Right renal cortex interstitium (tissue), 3 donors: ENCODE results near the gene ARIH2. TPM values are rescaled to one million over a fixed set of nuclear protein-coding genes. Genes with fewer than 3 reads are reported as not detected.

ENCODE experiments used
- DNase-seq, 3 donors: peaks; one replicate each; pipeline ENCODE4 v3.0.0-alpha.2; 2013; ENCODE audit warnings: low read depth in 3 of 3, low spot score in 2 of 3
- polyA plus RNA-seq, 3 donors: library from polyadenylated mRNA; unstranded; fragments of 120-200 nt; gene quantifications; one replicate each; pipeline ENCODE4 v1.2.1, GENCODE V29; 2013; ENCODE audit not compliant: insufficient read length in 3 of 3

The ARIH2 gene
- polyA plus RNA-seq, 3 donors, result 67.7 to 76.3 (median 70.4) TPM

DNA sequence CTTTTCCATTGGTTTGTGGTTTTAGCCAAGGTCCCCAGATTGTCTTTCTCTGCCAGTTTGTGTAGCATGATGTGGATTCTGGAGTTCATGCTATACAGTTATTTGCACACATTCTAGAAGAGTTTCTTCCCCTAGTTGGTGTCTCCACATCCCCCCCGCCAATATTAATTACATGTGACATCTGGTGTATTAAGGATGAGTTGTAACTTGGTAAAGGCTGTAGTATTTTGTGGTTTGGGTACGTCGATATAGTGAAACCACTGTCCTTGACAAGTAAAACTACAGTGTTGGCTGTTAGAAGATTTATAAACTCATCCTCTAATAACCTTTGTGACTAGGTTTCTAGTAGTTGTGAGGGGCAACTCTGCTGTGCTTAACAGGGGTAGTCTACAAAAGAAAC, 47.7 kb downstream of the ARIH2 start:
- DNase-seq, result no peak

DNA sequence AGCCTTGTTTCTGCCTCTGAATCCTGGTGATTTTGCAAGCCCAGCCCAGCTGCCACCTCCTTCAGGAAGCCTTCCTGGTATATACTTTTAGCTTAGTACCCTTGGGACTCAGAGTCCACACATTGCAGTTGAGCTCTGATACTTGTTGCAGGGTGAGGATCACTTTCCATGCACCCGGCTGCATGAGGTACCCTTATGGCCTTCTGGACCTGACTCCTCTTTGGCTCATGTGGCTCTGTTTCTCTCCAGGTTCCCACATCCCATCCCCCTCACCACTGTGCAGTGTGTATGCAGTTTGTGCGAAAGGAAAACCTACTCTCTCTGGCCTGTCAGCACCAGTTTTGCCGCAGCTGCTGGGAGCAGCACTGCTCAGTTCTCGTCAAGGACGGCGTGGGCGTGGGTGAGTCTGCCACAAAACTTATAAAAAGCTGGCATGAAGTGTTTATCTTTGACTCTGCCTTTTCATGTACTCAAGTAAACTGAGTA, 48.3 kb downstream of the ARIH2 start:
- DNase-seq, result no peak

DNA sequence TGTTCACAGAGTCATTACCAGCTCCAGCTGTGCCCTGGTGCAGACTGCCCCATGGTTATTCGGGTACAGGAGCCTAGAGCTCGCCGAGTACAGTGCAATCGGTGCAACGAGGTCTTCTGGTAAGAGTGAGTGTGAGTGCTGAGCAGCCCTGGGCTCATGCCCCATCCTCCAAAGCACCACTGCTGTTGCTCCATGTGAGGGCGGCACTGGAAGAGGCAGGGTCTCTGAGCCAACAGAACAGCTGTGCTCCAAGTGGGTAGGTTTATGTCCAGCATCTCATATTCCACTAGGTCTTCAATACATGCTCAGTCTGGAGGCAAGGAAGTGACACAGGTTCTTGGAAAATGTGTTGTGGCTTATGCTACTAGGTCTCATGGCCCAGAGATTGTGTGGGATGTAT, 51.9 kb downstream of the ARIH2 start:
- no peak for DNase-seq

DNA sequence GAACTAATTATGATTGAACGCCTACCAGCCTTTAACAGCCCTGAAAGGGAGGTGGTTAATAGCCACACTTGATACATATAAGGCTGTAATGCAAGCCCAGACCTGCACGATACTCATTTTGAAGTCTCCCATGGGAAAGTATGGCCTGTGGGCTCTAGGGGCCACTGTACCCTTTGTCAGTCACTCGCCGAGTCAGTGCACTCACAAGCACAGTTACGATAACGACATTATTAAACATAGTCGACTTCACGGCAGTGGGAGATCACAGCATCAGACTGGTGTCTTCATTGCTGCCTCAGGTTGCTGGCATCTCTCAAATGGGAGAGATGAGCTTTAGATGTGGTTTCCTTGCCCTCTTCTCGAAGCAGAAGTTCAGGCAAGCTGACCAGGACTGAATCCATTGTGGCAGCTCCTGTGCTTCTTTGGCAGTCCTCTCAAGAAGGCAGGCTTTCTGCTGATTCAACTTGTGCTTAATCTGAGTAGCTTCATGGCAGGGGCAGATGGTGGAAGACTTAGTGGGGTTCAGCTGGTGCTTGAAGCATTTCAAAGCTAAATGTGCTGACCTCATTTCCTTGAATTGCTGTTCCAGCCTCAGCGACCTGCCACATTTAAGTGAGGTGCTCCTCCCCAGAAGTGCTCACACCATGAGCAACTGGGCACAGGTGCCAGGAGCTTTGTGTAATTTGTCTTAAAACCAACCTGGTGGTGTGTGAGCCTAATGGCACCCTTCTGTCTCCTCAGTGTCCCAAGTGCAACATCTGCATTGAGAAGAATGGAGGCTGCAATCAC, 55.6 kb downstream of the ARIH2 start:
- no peak for DNase-seq

DNA sequence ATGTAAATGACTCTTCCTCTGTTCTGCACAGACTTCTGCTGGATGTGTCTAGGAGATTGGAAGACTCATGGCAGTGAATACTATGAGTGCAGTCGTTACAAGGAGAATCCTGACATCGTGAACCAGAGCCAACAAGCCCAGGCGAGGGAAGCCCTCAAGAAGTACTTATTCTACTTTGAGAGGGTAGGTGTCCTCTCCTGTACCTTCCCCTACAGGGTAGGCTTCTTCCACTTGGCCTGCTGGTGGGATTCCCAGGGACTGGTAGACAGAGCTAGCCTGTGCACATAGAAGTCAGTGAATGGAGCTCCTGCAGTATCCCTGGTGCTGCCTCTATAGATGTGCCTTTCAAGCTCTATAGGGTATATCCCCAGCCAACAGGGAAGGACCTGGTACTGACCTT, 60.8 kb downstream of the ARIH2 start:
- no peak for DNase-seq

DNA sequence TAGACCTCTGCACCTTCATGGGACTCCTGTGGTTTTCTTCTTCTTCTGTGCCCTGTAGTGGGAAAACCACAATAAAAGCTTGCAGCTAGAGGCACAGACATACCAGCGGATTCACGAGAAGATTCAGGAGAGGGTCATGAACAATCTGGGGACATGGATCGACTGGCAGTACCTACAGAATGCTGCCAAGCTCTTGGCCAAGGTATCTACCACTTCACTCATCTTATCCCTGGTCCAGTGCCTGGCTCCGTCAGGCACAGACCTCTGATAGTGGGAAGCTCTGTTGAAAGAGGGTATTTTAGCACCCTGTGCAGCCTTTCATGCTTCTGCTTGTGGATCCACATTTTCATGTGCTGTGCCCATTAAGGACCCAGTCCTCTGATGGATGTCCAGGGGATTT, 61.7 kb downstream of the ARIH2 start:
- DNase-seq, result no peak

DNA sequence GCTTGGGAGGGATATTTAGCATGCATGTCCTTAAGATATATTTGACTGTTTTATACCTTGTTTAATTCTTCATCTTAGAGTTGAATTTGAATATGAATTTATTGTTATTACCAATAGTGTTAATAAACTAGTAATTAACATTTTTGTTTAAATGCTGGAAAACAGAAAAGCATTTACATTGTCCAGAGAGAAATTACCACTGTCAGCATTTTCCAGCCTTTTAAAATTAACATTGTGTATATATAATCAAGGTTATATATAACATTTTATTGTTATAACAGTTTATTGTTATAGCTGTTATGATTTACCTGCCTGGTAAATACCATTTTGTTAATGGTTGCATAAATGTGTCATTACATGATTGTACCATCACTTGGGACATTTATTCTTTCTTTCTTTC, 63.4 kb downstream of the ARIH2 start:
- no peak for DNase-seq

DNA sequence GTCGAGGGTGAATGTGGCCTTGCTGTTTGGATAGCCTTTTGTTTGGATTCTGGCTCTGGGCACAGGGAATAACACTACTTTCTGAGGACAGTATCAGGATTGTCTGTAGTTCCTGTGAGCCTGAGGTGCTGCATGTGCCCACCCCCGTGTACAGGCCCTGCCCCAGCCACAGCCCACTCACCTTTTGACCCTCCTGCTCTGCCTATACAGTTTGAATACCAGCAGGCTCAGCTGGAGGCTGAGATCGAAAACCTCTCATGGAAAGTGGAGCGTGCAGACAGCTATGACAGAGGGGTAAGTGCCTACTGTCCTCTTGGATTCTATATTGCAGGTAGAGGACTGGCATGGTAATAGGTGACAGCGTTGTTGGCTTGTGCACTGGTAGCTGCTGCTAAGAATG, 64.0 kb downstream of the ARIH2 start:
- no peak for DNase-seq

DNA sequence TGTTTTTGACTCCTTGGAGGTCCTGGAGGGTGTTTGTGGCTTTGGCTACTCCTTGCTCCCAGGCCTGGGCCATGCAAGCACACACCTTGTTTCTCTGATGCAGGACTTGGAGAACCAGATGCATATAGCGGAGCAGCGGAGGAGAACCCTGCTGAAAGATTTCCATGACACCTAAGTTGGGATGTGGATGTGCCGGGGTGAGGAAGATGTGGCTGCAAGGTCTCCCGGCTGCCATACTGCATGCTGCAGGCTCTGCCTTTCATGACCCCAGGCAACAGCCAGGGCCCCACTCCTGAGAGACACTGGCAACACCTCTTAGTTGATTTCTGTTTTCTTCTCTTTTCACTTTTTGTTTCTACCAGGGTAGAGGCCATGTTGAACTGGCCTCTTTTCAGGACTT, 64.5 kb downstream of the ARIH2 start:
- no peak for DNase-seq

DNA sequence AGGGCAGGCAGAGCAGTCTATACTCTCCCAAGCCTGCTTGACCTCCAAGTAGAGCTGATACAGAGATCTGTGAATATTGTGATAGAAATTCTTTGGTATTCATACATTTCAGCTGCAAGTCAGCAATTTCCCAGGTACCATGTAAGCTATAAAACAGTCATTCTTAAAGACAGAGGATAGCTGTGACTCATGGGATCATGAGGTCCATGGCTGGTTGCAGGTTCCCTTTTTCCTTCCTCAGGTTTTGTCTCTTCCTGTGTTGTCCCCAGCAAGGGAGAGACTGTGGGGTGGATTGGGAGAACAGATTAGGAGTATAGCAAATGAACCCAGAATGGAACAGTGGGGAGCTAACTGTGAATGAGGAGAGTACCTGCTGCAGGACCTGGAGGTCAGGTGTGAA, 66.0 kb downstream of the ARIH2 start:
- no peak for DNase-seq

DNA sequence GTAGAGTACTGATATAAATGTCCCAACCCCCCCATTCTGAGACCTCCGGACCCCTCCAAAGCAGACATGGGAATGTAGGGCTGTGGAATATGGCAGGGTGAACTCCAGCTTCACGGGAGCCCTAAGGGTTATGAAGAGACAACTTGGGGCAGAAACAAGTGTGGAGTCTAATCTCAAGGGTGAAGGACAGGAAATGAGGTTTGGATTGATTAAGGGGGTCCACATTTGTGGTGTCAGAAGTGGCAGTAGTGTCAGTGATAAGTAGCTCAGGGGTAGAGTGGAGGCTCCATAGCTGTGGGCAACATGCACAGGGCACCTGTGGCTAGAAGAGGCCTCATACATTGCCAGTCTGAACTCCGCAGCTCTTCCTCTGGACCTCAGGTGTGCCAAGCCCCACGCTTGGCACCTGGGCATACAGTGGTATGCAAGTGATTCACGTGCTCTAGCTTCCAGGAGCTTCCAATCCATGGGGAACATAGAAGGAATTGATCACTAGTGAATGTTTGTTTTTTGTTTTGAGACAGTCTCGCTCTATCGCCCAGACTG, 67.3 kb downstream of the ARIH2 start:
- DNase-seq, result no peak

DNA sequence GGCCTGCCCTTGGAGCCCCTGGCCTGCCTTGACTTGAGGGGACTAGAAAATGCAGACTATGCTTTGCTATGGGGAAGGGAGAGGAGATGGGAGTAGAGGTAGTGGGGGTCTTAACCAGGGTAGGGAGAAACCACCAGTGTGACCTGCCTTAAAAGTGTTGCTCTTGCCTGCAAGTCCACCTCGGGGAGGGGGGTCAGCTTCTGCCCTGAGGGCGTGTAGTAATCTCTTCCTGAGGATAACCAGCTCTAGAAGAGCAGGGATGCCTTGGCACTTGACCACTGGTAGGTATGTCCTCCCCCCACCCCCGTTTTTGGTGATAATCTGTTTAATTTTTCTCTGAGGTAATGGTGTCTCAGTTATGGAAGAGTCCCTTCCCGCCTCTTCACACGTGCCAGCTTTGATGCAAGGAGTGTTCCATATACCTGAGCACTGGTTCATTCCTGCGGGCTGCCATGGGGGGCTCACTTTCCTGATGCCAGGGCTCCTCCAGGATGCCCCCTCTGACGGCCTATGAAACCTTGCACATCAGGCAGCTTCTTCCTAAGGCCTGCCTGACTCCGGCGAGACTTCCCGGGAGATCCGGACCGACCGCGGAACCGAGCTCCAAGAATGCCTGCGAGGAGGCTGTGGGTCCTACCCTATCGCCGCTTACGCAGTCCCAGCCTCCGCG, 70.6 kb downstream of the ARIH2 start:
- DNase-seq, result no peak

DNA sequence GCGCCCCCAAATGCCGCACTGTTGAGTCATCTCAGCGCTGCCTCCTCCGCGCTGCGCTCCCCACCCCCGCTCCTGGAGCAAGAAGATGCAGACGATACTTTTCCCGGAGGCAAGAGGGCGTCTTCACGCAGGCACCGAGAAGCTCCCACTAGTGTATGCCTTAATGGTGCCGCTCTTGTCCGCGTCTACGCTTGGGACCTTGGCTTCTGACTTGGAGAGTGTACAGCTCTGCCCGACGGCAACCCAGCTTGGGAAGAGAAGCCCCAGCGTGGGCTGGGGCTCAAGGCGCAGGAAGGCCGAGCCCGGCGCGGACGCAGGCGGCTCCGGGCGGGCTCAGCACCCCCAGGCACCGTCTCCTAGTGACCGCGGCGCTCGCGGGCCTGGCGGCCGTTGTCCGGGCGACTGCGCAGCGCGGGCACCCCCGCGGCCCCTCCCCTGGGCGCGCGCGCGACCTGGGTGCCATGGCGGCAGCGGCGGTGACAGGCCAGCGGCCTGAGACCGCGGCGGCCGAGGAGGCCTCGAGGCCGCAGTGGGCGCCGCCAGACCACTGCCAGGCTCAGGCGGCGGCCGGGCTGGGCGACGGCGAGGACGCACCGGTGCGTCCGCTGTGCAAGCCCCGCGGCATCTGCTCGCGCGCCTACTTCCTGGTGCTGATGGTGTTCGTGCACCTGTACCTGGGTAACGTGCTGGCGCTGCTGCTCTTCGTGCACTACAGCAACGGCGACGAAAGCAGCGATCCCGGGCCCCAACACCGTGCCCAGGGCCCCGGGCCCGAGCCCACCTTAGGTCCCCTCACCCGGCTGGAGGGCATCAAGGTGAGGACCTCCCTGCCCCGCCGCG, 71.4 kb downstream of the ARIH2 start, which contains the start of gene P4HTM:
P4HTM (plus strand) TSS at position 446 of the 840 bp plus-strand sequence; CDS start at position 462, 16 bp downstream.
- peak; percentile 80 for DNase-seq

DNA sequence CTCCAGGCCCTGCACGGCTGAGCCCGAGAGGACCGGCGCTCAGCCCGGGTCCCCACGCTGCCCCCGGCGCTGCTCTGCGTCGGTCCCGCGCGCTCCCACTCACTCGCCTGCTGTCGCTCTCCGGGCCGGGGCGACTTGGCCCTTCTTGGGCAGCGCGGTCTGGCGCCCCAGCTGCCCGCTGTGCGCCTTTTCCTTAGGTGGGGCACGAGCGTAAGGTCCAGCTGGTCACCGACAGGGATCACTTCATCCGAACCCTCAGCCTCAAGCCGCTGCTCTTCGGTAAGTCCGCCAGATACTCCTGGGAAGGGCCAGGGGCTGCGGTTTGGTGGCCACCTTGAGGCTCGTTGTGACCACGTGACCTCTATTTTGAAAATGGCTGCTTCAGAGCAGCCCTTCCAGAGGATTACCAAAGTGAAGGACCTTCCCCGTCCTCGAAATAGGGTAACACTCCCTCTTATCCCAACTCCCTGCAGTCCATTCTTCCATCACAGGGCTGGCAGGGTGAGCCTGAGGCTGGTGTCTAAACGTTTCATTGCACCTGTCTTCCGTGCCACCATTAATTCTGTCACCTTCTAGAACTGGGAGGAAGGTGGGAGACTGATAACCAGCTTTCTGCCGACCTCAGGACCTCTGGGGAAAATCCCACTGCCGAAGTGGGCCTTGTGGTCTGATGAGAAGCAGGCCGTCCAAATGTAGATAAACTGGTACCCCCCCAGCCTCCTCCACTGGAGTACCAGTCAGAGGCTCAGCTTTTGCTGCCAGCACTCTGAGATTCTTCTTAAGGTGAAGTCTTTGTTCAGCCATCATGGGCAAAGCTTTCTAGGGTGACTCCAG, 72.2 kb downstream of the ARIH2 start:
- no peak for DNase-seq

DNA sequence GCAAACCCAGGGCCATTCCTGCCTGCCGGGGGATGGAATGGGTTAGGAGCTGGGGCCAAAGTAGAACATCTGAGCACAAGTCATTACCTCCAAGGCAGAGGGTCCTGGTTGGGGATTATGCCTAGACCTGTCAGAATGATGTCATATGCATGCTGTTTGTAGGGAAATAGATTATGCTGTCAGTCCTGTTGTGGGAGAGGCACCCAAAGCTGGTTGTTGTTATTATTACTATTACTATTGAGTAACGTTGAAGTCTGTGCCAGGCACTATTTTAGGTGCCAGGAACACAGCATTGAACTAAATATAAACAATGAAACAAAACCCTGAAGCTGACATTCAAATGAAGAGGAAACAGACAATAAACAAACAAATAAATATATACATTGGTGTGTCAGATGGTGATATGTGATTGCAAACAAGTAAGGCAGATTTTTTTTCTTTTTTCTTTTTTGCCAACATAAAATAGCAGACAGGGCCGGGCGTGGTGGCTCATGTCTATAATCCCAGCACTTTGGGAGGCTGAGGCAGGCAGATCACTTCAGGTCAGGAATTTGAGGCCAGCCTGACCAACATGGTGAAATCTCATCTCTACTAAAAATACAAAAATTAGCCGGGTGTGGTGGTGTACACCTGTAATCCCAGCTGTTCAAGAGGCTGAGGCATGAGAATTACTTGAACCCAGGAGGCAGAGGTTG, 73.4 kb downstream of the ARIH2 start:
- DNase-seq, result no peak

DNA sequence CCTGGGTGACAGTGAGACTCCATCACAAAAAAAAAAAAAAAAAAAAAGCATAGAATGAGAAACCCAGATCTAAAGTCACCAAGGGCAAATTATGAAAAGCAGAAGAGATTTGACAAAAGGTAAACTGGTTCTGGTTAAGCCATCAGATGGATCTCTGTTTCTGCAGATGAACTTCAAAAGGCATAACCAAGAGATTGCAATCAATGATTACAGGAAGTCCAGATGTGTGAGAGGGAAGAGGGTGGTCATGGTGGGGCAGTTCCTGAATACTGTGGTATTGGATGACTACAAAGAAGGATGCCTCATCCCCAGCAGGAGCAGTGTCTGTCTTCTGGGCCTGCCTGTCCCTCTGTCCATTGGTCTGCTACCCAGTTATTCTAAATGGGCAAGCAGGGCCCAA, 75.2 kb downstream of the ARIH2 start:
- DNase-seq, result no peak

DNA sequence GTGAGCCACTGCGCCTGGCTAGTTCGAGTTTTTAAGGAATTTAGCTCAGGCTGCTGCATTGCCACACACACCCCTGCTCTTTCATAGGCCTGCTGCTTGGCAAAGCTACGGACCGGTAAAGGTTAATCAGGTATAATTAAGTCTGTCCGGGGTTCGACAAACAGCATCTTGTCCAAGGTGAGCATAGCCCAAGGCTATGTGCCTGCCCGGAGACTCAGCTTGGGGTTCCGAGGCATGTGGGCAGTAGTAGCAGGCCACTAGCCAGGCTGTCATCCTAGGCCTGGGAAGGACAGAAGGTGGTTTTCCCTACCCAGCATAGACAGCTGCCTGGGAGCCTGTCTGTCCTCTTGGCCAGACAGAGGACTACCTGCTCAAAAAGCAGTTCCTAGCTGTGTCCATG, 78.0 kb downstream of the ARIH2 start:
- no peak for DNase-seq

DNA sequence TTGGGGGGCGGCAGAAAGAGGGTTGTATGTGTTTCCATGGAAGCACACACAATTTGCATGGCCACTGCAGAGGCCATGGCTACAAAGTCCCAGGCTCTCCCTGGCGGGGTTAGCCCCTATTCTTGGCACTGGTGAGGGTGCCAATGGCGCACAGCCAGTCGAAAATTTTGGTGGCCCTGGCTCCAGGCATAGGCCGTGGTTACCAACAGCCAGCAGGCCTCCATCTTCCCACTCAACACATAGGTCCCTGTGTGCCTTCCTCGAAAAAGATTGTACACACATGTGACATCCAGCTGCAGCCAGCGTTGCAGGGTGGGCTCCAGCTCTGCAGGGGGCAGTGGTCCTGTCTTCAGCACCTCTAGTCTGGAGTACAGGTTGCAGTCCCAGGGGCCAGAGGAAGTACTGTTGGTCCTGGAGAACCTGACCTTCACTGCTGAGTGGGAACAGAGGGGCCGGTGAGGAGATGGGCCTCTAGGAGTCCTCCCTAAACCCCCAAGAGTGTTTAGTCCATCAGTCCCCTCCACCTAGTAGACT, 78.5 kb downstream of the ARIH2 start:
- DNase-seq, result no peak
